T47D (cell line): Measurements from ENCODE around the gene SHD.
"Not testable (repeated sequence)": the region's sequence is repeated elsewhere in the genome, so short reads cannot be mapped to it uniquely, and the experiment has no call there.

Source experiments
- DNase-seq, 2 experiments: peaks; one replicate each; pipeline versions ENCODE4 v3.0.0 to v3.0.0-alpha.2; 2011 to 2012; ENCODE audit warnings: low read depth in 1 of 2, low spot score in 1 of 2
- JUND ChIP-seq: IDR thresholded peaks from 2 replicates; pipeline ENCODE4 v1.6.1; 2012; ENCODE audit warnings: low read depth
- in situ Hi-C: cut with HindIII; loops from 2 replicates; pipeline ENCODE4 v1.10.0; 2016; ENCODE audit warnings: low sequenced_read_pairs, low pct_unique_long_range_greater_than_20kb

SHD gene

GRCh38 chr19:4277191-4277696, 1.8 kb upstream of the SHD start:
- TF ChIP-seq JUND, result no peak
- DNase-seq, result no peak
- in situ Hi-C loops, result no loop called here

- DNase-seq, result no peak
- in situ Hi-C loops, result no loop called here
- no peak for TF ChIP-seq JUND
Measured at GRCh38 chr19:4278010-4278409, 1.1 kb upstream of the SHD start.

DNA sequence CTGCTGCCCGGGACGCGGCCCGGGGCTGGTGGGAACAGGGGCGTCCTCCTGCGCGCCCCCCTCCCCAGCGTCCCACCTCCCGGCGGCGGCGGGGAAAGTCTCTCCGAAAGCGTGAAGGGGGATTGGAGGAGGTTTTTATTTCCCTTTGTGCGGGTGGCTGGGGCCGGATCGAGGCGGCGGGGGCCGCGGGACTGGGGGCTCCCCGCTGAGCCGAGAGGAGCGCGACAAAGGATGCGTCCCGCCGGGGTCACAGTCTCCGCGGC, 132 bp downstream of the SHD start:
- in situ Hi-C loops, result no loop called here
- no peak for TF ChIP-seq JUND
- DNase-seq, result no peak

GRCh38 chr19:4279530-4280422, 710 bp downstream of the SHD start:
- in situ Hi-C loops, result no loop called here
- TF ChIP-seq JUND, result no peak
- DNase-seq, result no peak

- in situ Hi-C loops, result no loop called here
- DNase-seq, result peak; percentile 87 to 93
- TF ChIP-seq JUND, result no peak
Measured at GRCh38 chr19:4284176-4284958, 5.3 kb downstream of the SHD start.

DNA sequence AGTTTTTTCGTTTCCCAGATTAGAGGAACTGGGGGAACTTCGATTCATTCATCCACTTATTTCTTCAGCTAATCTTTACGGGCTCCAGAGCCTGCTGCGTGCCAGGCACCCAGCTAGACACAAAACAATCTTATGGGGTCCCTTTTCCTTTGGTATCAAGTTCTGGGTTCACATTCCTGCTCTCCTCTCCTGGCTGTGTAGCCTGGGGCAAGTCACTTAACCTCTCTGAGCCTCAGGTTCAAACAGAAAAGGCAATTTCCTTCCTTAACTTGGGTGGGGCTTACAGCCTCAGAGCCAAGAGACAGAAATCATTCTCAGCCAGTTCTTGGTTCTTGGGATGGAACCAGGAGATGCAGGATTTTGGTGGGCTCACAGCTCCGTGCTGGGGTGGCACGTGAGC, 5.9 kb downstream of the SHD start:
- no peak for TF ChIP-seq JUND
- no peak for DNase-seq
- in situ Hi-C loops, result no loop called here

GRCh38 chr19:4286141-4286540, 7.1 kb downstream of the SHD start:
- in situ Hi-C loops, DNase-seq: not testable (repeated sequence)

DNA sequence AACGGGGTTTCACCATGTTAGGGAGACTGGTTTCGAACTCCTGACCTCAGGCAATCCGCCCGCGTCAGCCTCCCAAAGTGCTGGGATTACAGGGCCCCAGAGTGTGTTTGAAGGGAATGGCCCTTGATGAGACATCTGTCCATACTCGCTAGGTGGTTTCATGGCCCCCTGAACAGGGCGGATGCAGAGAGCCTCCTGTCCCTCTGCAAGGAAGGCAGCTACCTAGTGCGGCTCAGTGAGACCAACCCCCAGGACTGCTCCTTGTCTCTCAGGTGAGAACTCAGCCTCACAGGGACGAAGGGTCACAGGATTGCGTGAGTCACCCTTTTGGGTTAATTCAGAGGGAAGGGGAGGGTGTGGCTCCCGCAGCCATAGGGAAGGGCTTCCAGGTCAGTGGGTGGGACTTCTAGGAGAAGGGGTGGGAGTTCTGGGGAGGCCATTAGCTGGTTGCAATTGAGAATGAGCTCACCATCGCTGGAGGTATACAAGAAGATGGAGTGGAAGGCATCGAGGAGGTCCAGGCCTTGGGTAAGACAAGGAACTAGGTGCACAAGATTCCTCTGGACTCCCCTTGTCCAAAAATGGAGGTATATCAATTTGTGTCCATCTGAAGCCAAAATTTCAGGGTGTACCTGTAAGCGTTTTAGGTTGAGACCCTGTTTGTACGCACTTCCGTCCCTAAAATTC, 9.2 kb downstream of the SHD start:
- in situ Hi-C loops, result no loop called here
- DNase-seq, result no peak
- no peak for TF ChIP-seq JUND

DNA sequence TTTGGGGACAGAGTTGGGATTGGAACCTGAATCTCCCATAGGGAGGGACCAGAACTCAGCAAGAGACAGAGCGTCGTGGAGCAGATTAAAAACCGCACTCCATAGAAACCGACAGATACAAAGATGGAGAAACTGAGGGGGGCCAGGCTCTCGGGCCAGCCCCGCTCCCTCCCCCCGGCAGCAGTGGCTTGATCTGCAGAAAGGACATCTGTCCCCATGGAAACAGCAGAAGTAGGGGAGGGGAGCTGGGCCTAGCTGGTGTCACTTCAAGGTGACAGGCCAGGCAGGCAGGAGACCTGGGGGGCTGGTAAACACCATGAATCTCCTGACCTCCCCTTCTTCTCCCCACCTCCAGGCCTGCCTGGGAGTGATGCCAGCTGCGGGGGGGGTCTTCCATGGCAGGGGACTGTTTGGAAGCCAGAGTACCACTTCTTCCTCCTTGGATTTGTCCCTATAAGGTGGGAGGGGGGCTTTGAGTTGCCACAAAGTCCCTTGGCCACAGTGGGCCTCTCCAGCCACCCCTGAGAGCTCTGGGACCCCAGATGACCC, 12.2 kb downstream of the SHD start:
- no peak for TF ChIP-seq JUND
- in situ Hi-C loops, result no loop called here
- no peak for DNase-seq

- no peak for DNase-seq
- TF ChIP-seq JUND, result no peak
- in situ Hi-C loops, result no loop called here
Measured at GRCh38 chr19:4292515-4292914, 13.4 kb downstream of the SHD start.

GRCh38 chr19:4294389-4294788, 15.3 kb downstream of the SHD start:
- no peak for DNase-seq
- in situ Hi-C loops, result no loop called here
- no peak for TF ChIP-seq JUND

- in situ Hi-C loops, result no loop called here
- no peak for DNase-seq
- no peak for TF ChIP-seq JUND
Measured at GRCh38 chr19:4295972-4296771, 17.1 kb downstream of the SHD start.
